ENCODE results near the gene CA9.

- no peak for TF ChIP-seq LEF1 (IDR thresholded peaks at IDR 0.05; ENCODE audit: borderline replicate concordance)
- TF ChIP-seq FOXM1 (IDR thresholded peaks at IDR 0.05; ENCODE audit: borderline replicate concordance): no peak
- TF ChIP-seq BHLHE40 (IDR thresholded peaks at IDR 0.05; ENCODE audit: borderline replicate concordance): no peak
- no peak for TF ChIP-seq TARDBP (IDR thresholded peaks at IDR 0.05)
- no peak for TF ChIP-seq ARNT (IDR thresholded peaks at IDR 0.05)
- TF ChIP-seq L3MBTL2 (conservative IDR thresholded peaks at IDR 0.05): no peak
- TF ChIP-seq FOXA1 (IDR thresholded peaks at IDR 0.05): no peak
- TF ChIP-seq SP1 (IDR thresholded peaks at IDR 0.05): no peak
- TF ChIP-seq ELF4 (IDR thresholded peaks at IDR 0.05): no peak
- no peak for TF ChIP-seq NFRKB (IDR thresholded peaks at IDR 0.05)
- TF ChIP-seq ZNF384 (IDR thresholded peaks at IDR 0.05): no peak
Observed at GRCh38 chr9:35706951-35707350, 33.2 kb downstream of the CA9 start.
